SK-N-SH treated with all-trans-retinoic acid at 6 μM for 48 hours (cell line): ENCODE measurements around the gene NAV3.

Source experiments
- ATAC-seq: fragments of 200-7000 bp; cut with Tn5 transposase; 3 replicates; pipeline ENCODE4 v1.9.1; 2020; ENCODE audit warnings: mild to moderate bottlenecking, moderate library complexity
- ARNTL ChIP-seq: fragments of 450-650 bp; formaldehyde crosslinking; IDR thresholded peaks from 2 replicates; pipeline ENCODE4 v1.5.0; 2020; ENCODE audit warnings: low read depth, mild to moderate bottlenecking, moderate library complexity, borderline replicate concordance
- BACH2 ChIP-seq: fragments of 250-450 bp; sonication (Bioruptor Pico); IDR thresholded peaks from 2 replicates; pipeline ENCODE4 v1.9.0; 2021; ENCODE audit warnings: mild to moderate bottlenecking, borderline replicate concordance
- CSDC2 ChIP-seq: fragments of 250-450 bp; sonication (Bioruptor Pico); IDR thresholded peaks from 2 replicates; pipeline ENCODE4 v1.5.0; 2020; ENCODE audit warnings: mild to moderate bottlenecking, moderate library complexity
- ESRRG ChIP-seq: fragments of 250-450 bp; sonication (Bioruptor Pico); IDR thresholded peaks from 2 replicates; pipeline ENCODE4 v1.6.1; 2021; ENCODE audit warnings: mild to moderate bottlenecking
- GLIS3 ChIP-seq: fragments of 250-450 bp; sonication (Bioruptor Pico); IDR thresholded peaks from 2 replicates; pipeline ENCODE4 v1.5.0; 2020; ENCODE audit warnings: mild to moderate bottlenecking, moderate library complexity
- ISL1 ChIP-seq: fragments of 250-450 bp; sonication (Bioruptor Pico); IDR thresholded peaks from 2 replicates; pipeline ENCODE4 v2.1.2; 2022; ENCODE audit warnings: mild to moderate bottlenecking, moderate library complexity
- OSR1 ChIP-seq: fragments of 250-450 bp; sonication (Bioruptor Pico); IDR thresholded peaks from 2 replicates; pipeline ENCODE4 v1.8.0; 2022; ENCODE audit warnings: moderate library complexity, mild to moderate bottlenecking, inconsistent platforms
- RARB ChIP-seq: fragments of 250-450 bp; sonication (Bioruptor Pico); IDR thresholded peaks from 2 replicates; pipeline ENCODE4 v1.8.0; 2021; ENCODE audit warnings: mild to moderate bottlenecking, moderate library complexity
- TCF4 ChIP-seq: fragments of 250-450 bp; sonication (Bioruptor Pico); IDR thresholded peaks from 2 replicates; pipeline ENCODE4 v1.8.0; 2021; ENCODE audit warnings: mild to moderate bottlenecking, moderate library complexity, borderline replicate concordance
- TOX ChIP-seq: fragments of 250-450 bp; sonication (Bioruptor Pico); IDR thresholded peaks from 2 replicates; pipeline ENCODE4 v1.8.0; 2021; ENCODE audit warnings: mild to moderate bottlenecking, moderate library complexity, borderline replicate concordance
- ZC3H10 ChIP-seq: fragments of 250-450 bp; sonication (Bioruptor Pico); IDR thresholded peaks from 2 replicates; pipeline ENCODE4 v1.5.1; 2021; ENCODE audit warnings: mild to moderate bottlenecking, moderate library complexity
- ZFP3 ChIP-seq: fragments of 250-450 bp; sonication (Bioruptor Pico); IDR thresholded peaks from 2 replicates; pipeline ENCODE4 v1.5.0; 2020; ENCODE audit warnings: mild to moderate bottlenecking, moderate library complexity
- ZFP30 ChIP-seq: fragments of 450-650 bp; formaldehyde crosslinking; IDR thresholded peaks from 2 replicates; pipeline ENCODE4 v1.5.0; 2022; ENCODE audit warnings: mild to moderate bottlenecking, moderate library complexity
- ZNF70 ChIP-seq: fragments of 450-650 bp; formaldehyde crosslinking; IDR thresholded peaks from 2 replicates; pipeline ENCODE4 v1.5.0; 2020; ENCODE audit warnings: mild to moderate bottlenecking, moderate library complexity
- TF ChIP-seq, protein P1 (sequence below): fragments of 250-450 bp; sonication (Bioruptor Pico); IDR thresholded peaks from 2 replicates; pipeline ENCODE4 v1.8.0; 2021; ENCODE audit warnings: low read depth, mild to moderate bottlenecking, moderate library complexity, borderline replicate concordance
- TF ChIP-seq, protein P2 (sequence below): fragments of 250-450 bp; sonication (Bioruptor Pico); IDR thresholded peaks from 2 replicates; pipeline ENCODE4 v1.8.0; 2020; ENCODE audit warnings: mild to moderate bottlenecking, moderate library complexity, borderline replicate concordance
- TF ChIP-seq, protein P3 (sequence below): fragments of 250-450 bp; sonication (Bioruptor Pico); IDR thresholded peaks from 2 replicates; pipeline ENCODE4 v1.5.1; 2020; ENCODE audit warnings: low read depth, mild to moderate bottlenecking, moderate library complexity
- TF ChIP-seq, protein P4 (sequence below): fragments of 250-450 bp; sonication (Bioruptor Pico); IDR thresholded peaks from 2 replicates; pipeline ENCODE4 v1.5.1; 2021; ENCODE audit warnings: mild to moderate bottlenecking, moderate library complexity
- TF ChIP-seq, protein P5 (sequence below): fragments of 250-450 bp; sonication (Bioruptor Pico); IDR thresholded peaks from 2 replicates; pipeline ENCODE4 v1.5.0; 2020; ENCODE audit warnings: mild to moderate bottlenecking, moderate library complexity

The NAV3 gene

DNA sequence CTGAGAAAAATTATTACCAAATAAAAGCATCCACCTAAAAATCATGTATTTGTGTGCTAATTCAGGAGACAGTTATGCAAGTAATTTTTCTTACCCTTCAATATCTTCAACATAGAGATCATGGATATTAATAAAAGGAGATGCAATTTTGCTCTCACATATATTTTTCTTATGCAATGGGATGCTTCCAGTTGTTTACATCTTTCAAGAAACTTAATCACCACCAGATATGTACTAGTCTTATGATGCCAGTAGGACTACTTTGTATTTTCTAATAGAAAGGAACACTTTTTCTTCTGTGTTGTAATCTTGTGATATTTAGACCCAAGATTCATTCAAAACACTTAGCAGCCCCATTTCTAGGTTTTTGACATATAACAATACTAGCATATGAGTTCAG, 107.6 kb downstream of the NAV3 start:
- ATAC-seq = no peak
- TF ChIP-seq ISL1 = no peak
- no peak for TF ChIP-seq ZFP3 (CRISPR knock-in tag)
- TF ChIP-seq, protein P1, sequence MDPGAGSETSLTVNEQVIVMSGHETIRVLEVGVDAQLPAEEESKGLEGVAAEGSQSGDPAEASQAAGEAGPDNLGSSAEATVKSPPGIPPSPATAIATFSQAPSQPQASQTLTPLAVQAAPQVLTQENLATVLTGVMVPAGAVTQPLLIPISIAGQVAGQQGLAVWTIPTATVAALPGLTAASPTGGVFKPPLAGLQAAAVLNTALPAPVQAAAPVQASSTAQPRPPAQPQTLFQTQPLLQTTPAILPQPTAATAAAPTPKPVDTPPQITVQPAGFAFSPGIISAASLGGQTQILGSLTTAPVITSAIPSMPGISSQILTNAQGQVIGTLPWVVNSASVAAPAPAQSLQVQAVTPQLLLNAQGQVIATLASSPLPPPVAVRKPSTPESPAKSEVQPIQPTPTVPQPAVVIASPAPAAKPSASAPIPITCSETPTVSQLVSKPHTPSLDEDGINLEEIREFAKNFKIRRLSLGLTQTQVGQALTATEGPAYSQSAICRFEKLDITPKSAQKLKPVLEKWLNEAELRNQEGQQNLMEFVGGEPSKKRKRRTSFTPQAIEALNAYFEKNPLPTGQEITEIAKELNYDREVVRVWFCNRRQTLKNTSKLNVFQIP = no peak
- TF ChIP-seq BACH2 = no peak
- TF ChIP-seq ESRRG (CRISPR knock-in tag) = no peak
- TF ChIP-seq GLIS3 (CRISPR knock-in tag) = no peak
- no peak for TF ChIP-seq ZC3H10
- TF ChIP-seq TOX (CRISPR knock-in tag) = no peak
- TF ChIP-seq TCF4 (CRISPR knock-in tag) = no peak
- TF ChIP-seq, protein P2, sequence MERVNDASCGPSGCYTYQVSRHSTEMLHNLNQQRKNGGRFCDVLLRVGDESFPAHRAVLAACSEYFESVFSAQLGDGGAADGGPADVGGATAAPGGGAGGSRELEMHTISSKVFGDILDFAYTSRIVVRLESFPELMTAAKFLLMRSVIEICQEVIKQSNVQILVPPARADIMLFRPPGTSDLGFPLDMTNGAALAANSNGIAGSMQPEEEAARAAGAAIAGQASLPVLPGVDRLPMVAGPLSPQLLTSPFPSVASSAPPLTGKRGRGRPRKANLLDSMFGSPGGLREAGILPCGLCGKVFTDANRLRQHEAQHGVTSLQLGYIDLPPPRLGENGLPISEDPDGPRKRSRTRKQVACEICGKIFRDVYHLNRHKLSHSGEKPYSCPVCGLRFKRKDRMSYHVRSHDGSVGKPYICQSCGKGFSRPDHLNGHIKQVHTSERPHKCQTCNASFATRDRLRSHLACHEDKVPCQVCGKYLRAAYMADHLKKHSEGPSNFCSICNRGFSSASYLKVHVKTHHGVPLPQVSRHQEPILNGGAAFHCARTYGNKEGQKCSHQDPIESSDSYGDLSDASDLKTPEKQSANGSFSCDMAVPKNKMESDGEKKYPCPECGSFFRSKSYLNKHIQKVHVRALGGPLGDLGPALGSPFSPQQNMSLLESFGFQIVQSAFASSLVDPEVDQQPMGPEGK (CRISPR knock-in tag) = no peak
- TF ChIP-seq, protein P3, sequence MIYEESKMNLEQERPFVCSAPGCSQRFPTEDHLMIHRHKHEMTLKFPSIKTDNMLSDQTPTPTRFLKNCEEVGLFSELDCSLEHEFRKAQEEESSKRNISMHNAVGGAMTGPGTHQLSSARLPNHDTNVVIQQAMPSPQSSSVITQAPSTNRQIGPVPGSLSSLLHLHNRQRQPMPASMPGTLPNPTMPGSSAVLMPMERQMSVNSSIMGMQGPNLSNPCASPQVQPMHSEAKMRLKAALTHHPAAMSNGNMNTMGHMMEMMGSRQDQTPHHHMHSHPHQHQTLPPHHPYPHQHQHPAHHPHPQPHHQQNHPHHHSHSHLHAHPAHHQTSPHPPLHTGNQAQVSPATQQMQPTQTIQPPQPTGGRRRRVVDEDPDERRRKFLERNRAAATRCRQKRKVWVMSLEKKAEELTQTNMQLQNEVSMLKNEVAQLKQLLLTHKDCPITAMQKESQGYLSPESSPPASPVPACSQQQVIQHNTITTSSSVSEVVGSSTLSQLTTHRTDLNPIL (CRISPR knock-in tag) = no peak
- no peak for TF ChIP-seq OSR1
- no peak for TF ChIP-seq ARNTL
- no peak for TF ChIP-seq RARB
- TF ChIP-seq, protein P4, sequence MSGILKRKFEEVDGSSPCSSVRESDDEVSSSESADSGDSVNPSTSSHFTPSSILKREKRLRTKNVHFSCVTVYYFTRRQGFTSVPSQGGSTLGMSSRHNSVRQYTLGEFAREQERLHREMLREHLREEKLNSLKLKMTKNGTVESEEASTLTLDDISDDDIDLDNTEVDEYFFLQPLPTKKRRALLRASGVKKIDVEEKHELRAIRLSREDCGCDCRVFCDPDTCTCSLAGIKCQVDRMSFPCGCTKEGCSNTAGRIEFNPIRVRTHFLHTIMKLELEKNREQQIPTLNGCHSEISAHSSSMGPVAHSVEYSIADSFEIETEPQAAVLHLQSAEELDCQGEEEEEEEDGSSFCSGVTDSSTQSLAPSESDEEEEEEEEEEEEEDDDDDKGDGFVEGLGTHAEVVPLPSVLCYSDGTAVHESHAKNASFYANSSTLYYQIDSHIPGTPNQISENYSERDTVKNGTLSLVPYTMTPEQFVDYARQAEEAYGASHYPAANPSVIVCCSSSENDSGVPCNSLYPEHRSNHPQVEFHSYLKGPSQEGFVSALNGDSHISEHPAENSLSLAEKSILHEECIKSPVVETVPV (CRISPR knock-in tag) = no peak
- no peak for TF ChIP-seq ZFP30 (CRISPR knock-in tag)
- no peak for TF ChIP-seq CSDC2

DNA sequence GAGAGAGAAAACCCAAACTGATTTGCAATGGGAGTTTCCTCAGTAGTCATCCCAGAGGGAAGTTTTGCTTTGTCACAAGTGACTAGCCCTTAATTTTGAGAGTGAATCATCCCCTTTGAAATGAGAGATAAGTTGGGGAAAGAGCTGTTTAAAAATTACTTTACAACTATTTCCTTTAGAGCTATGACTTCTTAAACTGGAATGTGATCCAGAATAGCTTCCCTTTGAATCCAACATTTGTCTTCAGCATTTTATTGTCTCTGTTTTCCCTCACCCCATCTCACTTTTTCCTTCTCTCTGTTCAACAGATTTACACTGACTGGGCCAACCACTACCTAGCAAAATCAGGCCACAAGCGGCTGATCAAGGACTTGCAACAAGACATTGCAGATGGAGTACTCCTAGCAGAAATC, 109.3 kb downstream of the NAV3 start:
- peak; percentile 82 for ATAC-seq

More for the DNA sequence above, 109.3 kb downstream of the NAV3 start:
- no peak for TF ChIP-seq RARB
- no peak for TF ChIP-seq ZNF70 (CRISPR knock-in tag)
- TF ChIP-seq, protein P5, sequence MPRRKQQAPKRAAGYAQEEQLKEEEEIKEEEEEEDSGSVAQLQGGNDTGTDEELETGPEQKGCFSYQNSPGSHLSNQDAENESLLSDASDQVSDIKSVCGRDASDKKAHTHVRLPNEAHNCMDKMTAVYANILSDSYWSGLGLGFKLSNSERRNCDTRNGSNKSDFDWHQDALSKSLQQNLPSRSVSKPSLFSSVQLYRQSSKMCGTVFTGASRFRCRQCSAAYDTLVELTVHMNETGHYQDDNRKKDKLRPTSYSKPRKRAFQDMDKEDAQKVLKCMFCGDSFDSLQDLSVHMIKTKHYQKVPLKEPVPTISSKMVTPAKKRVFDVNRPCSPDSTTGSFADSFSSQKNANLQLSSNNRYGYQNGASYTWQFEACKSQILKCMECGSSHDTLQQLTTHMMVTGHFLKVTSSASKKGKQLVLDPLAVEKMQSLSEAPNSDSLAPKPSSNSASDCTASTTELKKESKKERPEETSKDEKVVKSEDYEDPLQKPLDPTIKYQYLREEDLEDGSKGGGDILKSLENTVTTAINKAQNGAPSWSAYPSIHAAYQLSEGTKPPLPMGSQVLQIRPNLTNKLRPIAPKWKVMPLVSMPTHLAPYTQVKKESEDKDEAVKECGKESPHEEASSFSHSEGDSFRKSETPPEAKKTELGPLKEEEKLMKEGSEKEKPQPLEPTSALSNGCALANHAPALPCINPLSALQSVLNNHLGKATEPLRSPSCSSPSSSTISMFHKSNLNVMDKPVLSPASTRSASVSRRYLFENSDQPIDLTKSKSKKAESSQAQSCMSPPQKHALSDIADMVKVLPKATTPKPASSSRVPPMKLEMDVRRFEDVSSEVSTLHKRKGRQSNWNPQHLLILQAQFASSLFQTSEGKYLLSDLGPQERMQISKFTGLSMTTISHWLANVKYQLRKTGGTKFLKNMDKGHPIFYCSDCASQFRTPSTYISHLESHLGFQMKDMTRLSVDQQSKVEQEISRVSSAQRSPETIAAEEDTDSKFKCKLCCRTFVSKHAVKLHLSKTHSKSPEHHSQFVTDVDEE (CRISPR knock-in tag) = no peak
- no peak for TF ChIP-seq TCF4 (CRISPR knock-in tag)
- TF ChIP-seq OSR1 = no peak
- TF ChIP-seq CSDC2 = no peak
- no peak for TF ChIP-seq ZFP30 (CRISPR knock-in tag)
- TF ChIP-seq, protein P2 (CRISPR knock-in tag) = no peak
- no peak for TF ChIP-seq ZFP3 (CRISPR knock-in tag)
- TF ChIP-seq, protein P1 = no peak
